Left forelimb (tissue), 1 donor: Measurements from ENCODE around the gene AGT.
"Not testable (repeated sequence)": the region's sequence is repeated elsewhere in the genome, so short reads cannot be mapped to it uniquely, and the experiment has no call there.

Experiments
- DNase-seq: peaks from one replicate; pipeline ENCODE4 v3.0.0-alpha.2; 2018; ENCODE audit warnings: low spot score

AGT gene

GRCh38 chr1:230691615-230692014 is 22.3 kb downstream of the AGT start:
- no peak for DNase-seq

GRCh38 chr1:230690101-230690500 is 23.8 kb downstream of the AGT start:
- no peak for DNase-seq

GRCh38 chr1:230686747-230687146 is 27.2 kb downstream of the AGT start:
- no peak for DNase-seq

GRCh38 chr1:230684998-230685397 is 28.9 kb downstream of the AGT start:
- no peak for DNase-seq

GRCh38 chr1:230684146-230684545 is 29.8 kb downstream of the AGT start:
- no peak for DNase-seq

- no peak for DNase-seq
These were observed 30.9 kb downstream of the AGT start for GRCh38 chr1:230682882-230683610.

GRCh38 chr1:230682274-230682673 is 31.6 kb downstream of the AGT start:
- no peak for DNase-seq

- no peak for DNase-seq
These were observed 32.3 kb downstream of the AGT start for GRCh38 chr1:230681599-230681998.

GRCh38 chr1:230680300-230681025 is 33.5 kb downstream of the AGT start:
- no peak for DNase-seq

- DNase-seq = no peak
These were observed 34.1 kb downstream of the AGT start for GRCh38 chr1:230679825-230680224.

GRCh38 chr1:230679192-230679591 is 34.7 kb downstream of the AGT start:
- no peak for DNase-seq

- DNase-seq = no peak
These were observed 36.7 kb downstream of the AGT start for GRCh38 chr1:230677200-230677599.

GRCh38 chr1:230674581-230674980 is 39.3 kb downstream of the AGT start:
- DNase-seq = no peak

GRCh38 chr1:230669543-230669942 is 44.4 kb downstream of the AGT start:
- DNase-seq = no peak

GRCh38 chr1:230668227-230668626 is 45.7 kb downstream of the AGT start:
- no peak for DNase-seq

- DNase-seq = no peak
These were observed 51.9 kb downstream of the AGT start for GRCh38 chr1:230661976-230662375.

- DNase-seq = no peak
These were observed 55.2 kb downstream of the AGT start for GRCh38 chr1:230658691-230659090.

- not testable (repeated sequence) for DNase-seq
These were observed 55.8 kb downstream of the AGT start for GRCh38 chr1:230658103-230658502.

- not testable (repeated sequence) for DNase-seq
These were observed 57.2 kb downstream of the AGT start for GRCh38 chr1:230656719-230657118.
